HG02588 (cell line): ENCODE data around the gene OR56B4.
"Not testable (repeated sequence)": the region's sequence is repeated elsewhere in the genome, so short reads cannot be mapped to it uniquely, and the experiment has no call there.

Experiments
- ATAC-seq: cut with Tn5 transposase; IDR thresholded peaks from one replicate; pipeline ENCODE4 v1.9.1; 2021; ENCODE audit warnings: mild to moderate bottlenecking, moderate library complexity; ENCODE audit not compliant: unreplicated experiment

Gene OR56B4

GRCh38 chr11:6143737-6144136 lies 36.3 kb downstream of the OR56B4 start:
- ATAC-seq = not testable (repeated sequence)

GRCh38 chr11:6151117-6151516 lies 43.6 kb downstream of the OR56B4 start:
- ATAC-seq = no peak

GRCh38 chr11:6152126-6152525 lies 44.6 kb downstream of the OR56B4 start:
- ATAC-seq = no peak

- no peak for ATAC-seq
These were observed 49.3 kb downstream of the OR56B4 start for GRCh38 chr11:6156628-6157359.
